ENCODE results near the gene PAK1. TPM values are rescaled to one million over a fixed set of nuclear protein-coding genes. Genes with fewer than 3 reads are reported as not detected.

PAK1 gene
- total and polyA plus RNA-seq, 9 of the 15 experiments (the other 6 are each of a cell fraction or from before 2014, with no cell fraction given), result 0.52 to 11.7 (median 1.9) TPM

DNA sequence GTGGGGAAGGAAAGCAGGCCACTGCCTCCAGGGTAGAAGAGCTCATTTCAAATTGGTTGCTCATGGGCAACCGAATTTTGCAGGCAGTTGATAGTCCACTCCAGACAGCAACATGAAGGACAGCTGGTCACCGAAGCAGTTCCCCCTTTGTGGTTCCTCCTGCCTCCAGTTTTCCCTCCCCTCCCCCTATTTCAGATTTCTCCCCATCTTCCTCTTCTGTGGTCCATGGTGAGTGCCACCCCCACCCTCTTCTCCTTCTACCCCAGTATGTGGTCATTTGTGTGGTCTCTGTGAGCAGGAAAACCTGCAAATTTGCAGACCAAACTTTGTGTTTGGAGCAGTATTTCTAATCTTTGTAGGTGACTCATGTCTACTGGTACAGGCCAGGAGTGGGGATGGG, 38.2 kb upstream of the PAK1 start:
- FAIRE-seq (no peak), ATAC-seq (no peak), DNase-seq (ENCODE audit: extremely low read depth in 1 of 4, low spot score in 3 of 4) (no peak)
- Histone ChIP-seq H3K79me2 (ENCODE audit: control insufficient read depth, insufficient read depth, low read length) (no peaks in the 10 kb centered on the region), H3K27me3 (ENCODE audit: control insufficient read depth in 2 of 2, insufficient read depth in 2 of 2, low read length in 2 of 2) (peaks cover 0 to 12% of the 10 kb centered on the region in 2 experiments; a peak in 2 of 5 replicates), H3K27ac (ENCODE audit: extremely low read depth, low read depth, low read length) (no peak overlapping the region), H3K9me1 (ENCODE audit: control insufficient read depth, insufficient read depth, low read length) (no peaks in the 10 kb centered on the region), H3K4me2 (ENCODE audit: insufficient read depth, low read length) (no peak overlapping the region), H3K9me3 (replicated peaks; ENCODE audit: control insufficient read depth, insufficient read depth, low read depth, low read length) (no peaks in the 10 kb centered on the region), H3K36me3 (ENCODE audit: control insufficient read depth, insufficient read depth, low read length) (no peaks in the 10 kb centered on the region), H2AFZ (ENCODE audit: low read depth, low read length) (no peak overlapping the region), H3K4me1 (replicated peaks in 1 of 2; ENCODE audit: control insufficient read depth in 2 of 2, insufficient read depth in 2 of 2, low read length in 2 of 2) (no peaks in the 10 kb centered on the region), H3K4me3 (no peak overlapping the region), H4K20me1 (replicated peaks; ENCODE audit: control insufficient read depth, insufficient read depth, low read length) (no peaks in the 10 kb centered on the region), H3K9ac (ENCODE audit: insufficient read depth in 1 of 2, low read depth in 2 of 2, low read length in 2 of 2) (no peak overlapping the region)
- ChIA-PET CTCF (ENCODE audit: low intra/inter-chr PET ratio) (no interaction called here), POLR2A (interaction anchor here (1.2 to 1.7 kb wide), 2 partner anchors 33 to 37 kb away, joined by 3 to 4 read pairs; partner anchors contain the start of gene PAK1)
- in situ Hi-C loops (cut with MboI) (no loop called here), intact Hi-C loops (cut with micrococcal nuclease) (no loop called here)
- 0% methylated on average over 2 of the region's 2 CpGs for WGBS (ENCODE audit: insufficient coverage, low coverage, missing lambda C conversion rate)
- BruUV-seq (replicated peaks), result no TSS peak
- TF ChIP-seq ATF4 (CRISPR knock-in tag; IDR thresholded peaks at IDR 0.05) (no peak), MAFK (IDR thresholded peaks at IDR 0.05; ENCODE audit: low read length) (no peak), NCOA2 (IDR thresholded peaks at IDR 0.05; ENCODE audit: partially characterized antibody in 2 of 2) (no peak), THRB (CRISPR knock-in tag; conservative IDR thresholded peaks at IDR 0.05) (no peak), THAP7 (CRISPR knock-in tag; IDR thresholded peaks at IDR 0.05) (no peak), L3MBTL2 (IDR thresholded peaks at IDR 0.05) (no peak), XRCC3 (IDR thresholded peaks at IDR 0.05) (no peak)
- TF ChIP-seq, protein P1, sequence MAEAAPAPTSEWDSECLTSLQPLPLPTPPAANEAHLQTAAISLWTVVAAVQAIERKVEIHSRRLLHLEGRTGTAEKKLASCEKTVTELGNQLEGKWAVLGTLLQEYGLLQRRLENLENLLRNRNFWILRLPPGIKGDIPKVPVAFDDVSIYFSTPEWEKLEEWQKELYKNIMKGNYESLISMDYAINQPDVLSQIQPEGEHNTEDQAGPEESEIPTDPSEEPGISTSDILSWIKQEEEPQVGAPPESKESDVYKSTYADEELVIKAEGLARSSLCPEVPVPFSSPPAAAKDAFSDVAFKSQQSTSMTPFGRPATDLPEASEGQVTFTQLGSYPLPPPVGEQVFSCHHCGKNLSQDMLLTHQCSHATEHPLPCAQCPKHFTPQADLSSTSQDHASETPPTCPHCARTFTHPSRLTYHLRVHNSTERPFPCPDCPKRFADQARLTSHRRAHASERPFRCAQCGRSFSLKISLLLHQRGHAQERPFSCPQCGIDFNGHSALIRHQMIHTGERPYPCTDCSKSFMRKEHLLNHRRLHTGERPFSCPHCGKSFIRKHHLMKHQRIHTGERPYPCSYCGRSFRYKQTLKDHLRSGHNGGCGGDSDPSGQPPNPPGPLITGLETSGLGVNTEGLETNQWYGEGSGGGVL (CRISPR knock-in tag; IDR thresholded peaks at IDR 0.05), result no peak
- TF ChIP-seq, protein P2, sequence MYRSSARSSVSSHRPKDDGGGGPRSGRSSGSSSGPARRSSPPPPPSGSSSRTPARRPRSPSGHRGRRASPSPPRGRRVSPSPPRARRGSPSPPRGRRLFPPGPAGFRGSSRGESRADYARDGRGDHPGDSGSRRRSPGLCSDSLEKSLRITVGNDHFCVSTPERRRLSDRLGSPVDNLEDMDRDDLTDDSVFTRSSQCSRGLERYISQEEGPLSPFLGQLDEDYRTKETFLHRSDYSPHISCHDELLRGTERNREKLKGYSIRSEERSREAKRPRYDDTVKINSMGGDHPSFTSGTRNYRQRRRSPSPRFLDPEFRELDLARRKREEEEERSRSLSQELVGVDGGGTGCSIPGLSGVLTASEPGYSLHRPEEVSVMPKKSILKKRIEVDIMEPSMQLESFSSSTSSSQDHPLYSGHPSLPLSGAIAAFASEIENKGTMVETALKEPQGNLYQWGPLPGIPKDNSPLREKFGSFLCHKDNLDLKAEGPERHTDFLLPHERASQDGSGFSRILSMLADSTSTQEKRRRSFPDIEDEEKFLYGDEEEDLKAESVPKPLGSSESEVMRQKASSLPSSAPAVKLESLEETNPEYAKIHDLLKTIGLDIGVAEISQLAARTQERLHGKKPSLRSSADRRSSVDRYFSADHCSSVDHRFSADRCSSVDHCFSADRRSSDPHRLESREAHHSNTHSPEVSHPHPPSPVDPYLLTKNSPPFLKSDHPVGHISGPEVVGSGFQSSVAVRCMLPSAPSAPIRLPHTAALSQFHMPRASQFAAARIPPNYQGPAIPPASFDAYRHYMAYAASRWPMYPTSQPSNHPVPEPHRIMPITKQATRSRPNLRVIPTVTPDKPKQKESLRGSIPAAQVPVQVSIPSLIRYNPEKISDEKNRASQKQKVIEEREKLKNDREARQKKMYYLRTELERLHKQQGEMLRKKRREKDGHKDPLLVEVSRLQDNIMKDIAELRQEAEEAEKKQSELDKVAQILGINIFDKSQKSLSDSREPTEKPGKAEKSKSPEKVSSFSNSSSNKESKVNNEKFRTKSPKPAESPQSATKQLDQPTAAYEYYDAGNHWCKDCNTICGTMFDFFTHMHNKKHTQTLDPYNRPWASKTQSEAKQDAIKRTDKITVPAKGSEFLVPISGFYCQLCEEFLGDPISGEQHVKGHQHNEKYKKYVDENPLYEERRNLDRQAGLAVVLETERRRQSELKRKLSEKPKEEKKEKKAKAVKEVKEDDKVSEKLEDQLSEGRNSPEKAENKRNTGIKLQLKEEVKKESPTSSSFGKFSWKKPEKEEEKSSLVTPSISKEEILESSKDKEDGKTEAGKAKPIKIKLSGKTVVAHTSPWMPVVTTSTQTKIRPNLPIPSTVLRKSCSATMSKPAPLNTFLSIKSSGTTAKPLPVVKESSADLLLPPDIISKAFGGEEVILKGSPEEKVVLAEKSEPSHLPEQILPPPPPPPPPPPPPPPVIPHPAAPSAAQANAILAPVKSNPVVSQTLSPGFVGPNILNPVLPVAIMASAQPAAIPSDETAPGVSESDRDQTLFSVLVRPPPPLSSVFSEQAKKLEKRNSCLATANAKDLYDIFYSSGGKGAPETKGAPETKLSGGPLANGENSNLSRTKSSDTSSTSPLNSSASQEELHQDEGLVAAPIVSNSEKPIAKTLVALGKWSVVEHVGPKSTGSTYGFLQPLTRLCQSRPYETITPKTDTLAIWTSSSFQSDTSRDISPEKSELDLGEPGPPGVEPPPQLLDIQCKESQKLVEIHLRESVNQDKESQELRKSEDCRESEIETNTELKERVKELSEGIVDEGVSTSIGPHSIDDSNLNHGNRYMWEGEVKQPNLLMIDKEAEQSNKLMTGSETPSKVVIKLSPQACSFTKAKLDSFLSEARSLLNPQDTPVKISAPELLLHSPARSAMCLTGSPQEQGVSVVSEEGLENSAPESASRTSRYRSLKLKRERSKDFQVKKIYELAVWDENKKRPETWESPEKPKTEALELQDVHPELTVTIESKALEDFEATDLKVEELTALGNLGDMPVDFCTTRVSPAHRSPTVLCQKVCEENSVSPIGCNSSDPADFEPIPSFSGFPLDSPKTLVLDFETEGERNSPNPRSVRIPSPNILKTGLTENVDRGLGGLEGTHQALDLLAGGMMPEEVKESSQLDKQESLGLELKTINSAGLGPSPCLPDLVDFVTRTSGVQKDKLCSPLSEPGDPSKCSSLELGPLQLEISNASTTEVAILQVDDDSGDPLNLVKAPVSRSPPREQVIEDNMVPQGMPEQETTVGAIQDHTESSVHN (IDR thresholded peaks at IDR 0.05; ENCODE audit: borderline replicate concordance in 1 of 2, low read depth in 1 of 2), result no peak
